IPS DF 4.7 (cell line): ENCODE results near the gene RAB36.

ENCODE experiments used
- DNase-seq: peaks from one replicate; pipeline ENCODE4 v3.0.0-alpha.2; 2013; ENCODE audit warnings: low spot score; ENCODE audit errors: extremely low read depth

RAB36 gene

GRCh38 chr22:23108249-23109078 lies 36.8 kb upstream of the RAB36 start:
- DNase-seq, result no peak

- no peak for DNase-seq
These were observed 36.3 kb upstream of the RAB36 start for GRCh38 chr22:23109079-23109347.

GRCh38 chr22:23109441-23109978 lies 35.8 kb upstream of the RAB36 start:
- DNase-seq, result no peak

- DNase-seq, result no peak
These were observed 34.9 kb upstream of the RAB36 start for GRCh38 chr22:23110190-23110921.

- no peak for DNase-seq
These were observed 34.3 kb upstream of the RAB36 start for GRCh38 chr22:23110922-23111527.

- no peak for DNase-seq
These were observed 32.7 kb upstream of the RAB36 start for GRCh38 chr22:23112472-23113012.

GRCh38 chr22:23113067-23113846 lies 32.0 kb upstream of the RAB36 start:
- no peak for DNase-seq

- DNase-seq, result no peak
These were observed 31.2 kb upstream of the RAB36 start for GRCh38 chr22:23113847-23114720.

- DNase-seq, result no peak
These were observed 30.6 kb upstream of the RAB36 start for GRCh38 chr22:23114721-23115020.

- DNase-seq, result no peak
These were observed 29.9 kb upstream of the RAB36 start for GRCh38 chr22:23115369-23115768.

GRCh38 chr22:23115825-23116494 lies 29.3 kb upstream of the RAB36 start:
- DNase-seq, result no peak

GRCh38 chr22:23116506-23117263 lies 28.6 kb upstream of the RAB36 start:
- DNase-seq, result no peak

GRCh38 chr22:23117275-23117674 lies 28.0 kb upstream of the RAB36 start:
- DNase-seq, result no peak

- DNase-seq, result no peak
These were observed 27.2 kb upstream of the RAB36 start for GRCh38 chr22:23117891-23118646.

GRCh38 chr22:23118647-23119493 lies 26.4 kb upstream of the RAB36 start:
- no peak for DNase-seq

- no peak for DNase-seq
These were observed 25.5 kb upstream of the RAB36 start for GRCh38 chr22:23119494-23120414.
